Epithelial cell of esophagus (primary cell): Measurements from ENCODE around the gene ARID1A.
"Not testable (repeated sequence)": the region's sequence is repeated elsewhere in the genome, so short reads cannot be mapped to it uniquely, and the experiment has no call there.

Source experiments
- DNase-seq: peaks from one replicate; pipeline ENCODE4 v3.0.0; 2010; ENCODE audit warnings: low read depth
- H3K4me3 ChIP-seq: 2 replicates; pipeline ENCODE4 v1.5.1; 2011; ENCODE audit warnings: mild to moderate bottlenecking, low read length, control low read depth
- TF ChIP-seq, protein P1 (sequence below): IDR thresholded peaks from 2 replicates; pipeline ENCODE4 v1.5.1; 2011; ENCODE audit warnings: low read depth, mild to moderate bottlenecking, low read length, control low read depth, inconsistent platforms; ENCODE audit not compliant: insufficient read depth; ENCODE audit errors: missing control alignments

ARID1A gene

DNA sequence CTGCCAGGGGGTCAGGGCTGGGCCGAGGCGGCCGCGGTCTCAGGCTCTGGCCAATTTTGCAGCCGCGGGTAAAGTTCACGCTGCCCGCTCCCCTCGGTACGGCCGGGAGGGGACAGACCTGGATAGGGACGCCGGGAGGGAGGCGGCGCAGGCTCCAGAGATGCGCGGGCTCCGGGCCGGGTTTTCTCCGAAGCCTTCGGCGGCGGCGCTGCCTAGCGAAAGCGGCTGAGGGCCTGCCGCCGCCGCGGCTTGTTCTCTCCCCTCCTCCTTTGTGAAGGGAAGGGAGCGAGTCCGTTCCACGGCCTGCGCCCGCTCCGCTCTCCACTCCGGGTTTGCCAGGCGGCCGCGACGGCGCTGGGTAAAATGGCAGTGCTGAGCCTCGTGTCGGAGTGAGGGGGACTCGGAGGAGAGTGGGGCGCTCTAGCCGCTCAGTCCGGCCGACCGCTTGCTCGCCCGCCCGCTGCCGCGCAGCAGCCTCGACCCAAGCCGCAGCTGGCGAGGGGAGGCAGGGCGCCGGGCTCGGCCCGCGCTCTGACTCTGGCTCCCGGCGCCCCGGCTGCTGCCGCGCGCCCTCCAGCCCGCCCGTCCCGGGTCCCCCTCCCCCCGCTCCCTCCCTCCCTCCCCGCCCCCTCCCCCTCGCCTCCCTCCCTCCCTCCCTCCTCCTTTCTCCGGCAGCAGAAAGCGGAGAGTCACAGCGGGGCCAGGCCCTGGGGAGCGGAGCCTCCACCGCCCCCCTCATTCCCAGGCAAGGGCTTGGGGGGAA, at the start of gene ARID1A:
TSS of gene ARID1A (plus strand) at position 660 of the 763 bp plus-strand sequence. CDS start 389 bp downstream, outside the sequence.
- peak within 1 kb of the TSS; percentile 67 for H3K4me3 ChIP-seq
- DNase-seq: peak; percentile 99
- TF ChIP-seq, protein P1, sequence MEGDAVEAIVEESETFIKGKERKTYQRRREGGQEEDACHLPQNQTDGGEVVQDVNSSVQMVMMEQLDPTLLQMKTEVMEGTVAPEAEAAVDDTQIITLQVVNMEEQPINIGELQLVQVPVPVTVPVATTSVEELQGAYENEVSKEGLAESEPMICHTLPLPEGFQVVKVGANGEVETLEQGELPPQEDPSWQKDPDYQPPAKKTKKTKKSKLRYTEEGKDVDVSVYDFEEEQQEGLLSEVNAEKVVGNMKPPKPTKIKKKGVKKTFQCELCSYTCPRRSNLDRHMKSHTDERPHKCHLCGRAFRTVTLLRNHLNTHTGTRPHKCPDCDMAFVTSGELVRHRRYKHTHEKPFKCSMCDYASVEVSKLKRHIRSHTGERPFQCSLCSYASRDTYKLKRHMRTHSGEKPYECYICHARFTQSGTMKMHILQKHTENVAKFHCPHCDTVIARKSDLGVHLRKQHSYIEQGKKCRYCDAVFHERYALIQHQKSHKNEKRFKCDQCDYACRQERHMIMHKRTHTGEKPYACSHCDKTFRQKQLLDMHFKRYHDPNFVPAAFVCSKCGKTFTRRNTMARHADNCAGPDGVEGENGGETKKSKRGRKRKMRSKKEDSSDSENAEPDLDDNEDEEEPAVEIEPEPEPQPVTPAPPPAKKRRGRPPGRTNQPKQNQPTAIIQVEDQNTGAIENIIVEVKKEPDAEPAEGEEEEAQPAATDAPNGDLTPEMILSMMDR: no peak

DNA sequence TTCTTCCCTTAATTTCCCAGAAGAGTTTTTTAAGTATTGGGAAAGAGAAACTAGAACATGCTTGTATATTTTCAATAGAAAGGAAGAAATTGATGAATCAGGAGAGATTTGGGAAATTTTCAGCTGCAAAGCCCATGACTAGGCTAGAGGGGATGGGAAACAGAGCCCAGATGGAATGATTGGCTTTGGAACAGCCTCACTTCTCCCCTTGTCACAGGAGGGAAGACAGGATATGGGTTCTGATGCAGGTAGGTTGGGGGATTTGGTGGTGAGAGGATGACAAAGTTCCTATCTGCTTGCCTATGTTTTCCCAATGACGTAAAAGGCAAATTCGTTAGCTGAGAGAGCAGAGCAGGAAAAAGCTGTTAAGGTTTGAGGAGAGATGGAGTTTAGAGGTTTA, 31.0 kb upstream of the ARID1A start:
- no peak overlapping the region for H3K4me3 ChIP-seq
- no peak for DNase-seq
- TF ChIP-seq, protein P1: no peak

DNA sequence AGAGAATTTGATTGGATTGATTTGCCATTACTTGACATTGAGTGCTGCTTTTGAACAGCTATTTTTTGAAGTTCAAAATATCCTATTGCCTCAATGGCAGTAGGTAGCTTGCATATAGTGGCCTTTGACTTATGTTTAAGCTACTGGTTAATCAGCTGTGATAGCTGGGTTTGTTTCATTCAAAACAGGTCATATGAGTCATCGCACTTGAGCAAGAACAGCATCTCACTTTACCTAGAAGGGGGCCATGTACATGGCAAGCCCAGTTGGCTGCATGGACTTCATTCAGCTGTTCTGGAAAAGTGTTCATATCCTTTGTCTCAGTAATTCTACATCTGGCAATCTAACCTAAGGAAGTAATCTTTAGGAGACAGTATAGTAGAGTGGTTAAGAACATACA, 29.0 kb upstream of the ARID1A start:
- TF ChIP-seq, protein P1: no peak
- peak; percentile 68 for DNase-seq
- no peak overlapping the region for H3K4me3 ChIP-seq

DNA sequence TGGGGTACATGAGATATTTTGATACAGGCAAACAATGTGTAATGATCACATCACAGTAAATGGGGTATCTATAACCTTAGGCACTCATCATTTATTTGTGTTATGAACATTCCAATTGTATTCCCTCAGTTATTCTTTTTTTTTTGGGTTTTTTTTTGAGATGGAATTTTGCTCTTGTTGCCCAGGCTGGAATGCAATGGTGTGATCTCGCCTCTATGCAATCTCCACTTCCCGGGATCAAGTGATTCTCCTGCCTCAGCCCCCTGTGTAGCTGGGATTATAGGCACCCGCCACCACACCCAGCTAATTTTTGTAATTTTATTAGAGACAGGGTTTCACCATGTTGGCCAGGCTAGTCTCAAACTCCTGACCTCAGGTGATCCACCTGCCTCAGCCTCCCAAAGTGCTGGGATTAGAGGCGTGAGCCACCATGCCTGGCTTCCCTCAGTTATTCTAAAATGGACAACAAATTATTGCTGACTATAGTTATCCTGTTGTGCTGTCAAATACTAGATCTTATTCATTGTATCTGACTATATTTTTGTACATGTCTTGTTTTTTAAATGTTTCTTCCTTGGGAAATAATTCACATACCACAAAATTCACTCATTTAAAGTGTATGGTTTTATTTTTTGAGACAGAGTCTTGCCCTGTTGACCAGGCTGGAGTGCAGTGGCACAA, 27.6 kb upstream of the ARID1A start:
- not testable (repeated sequence) for DNase-seq

DNA sequence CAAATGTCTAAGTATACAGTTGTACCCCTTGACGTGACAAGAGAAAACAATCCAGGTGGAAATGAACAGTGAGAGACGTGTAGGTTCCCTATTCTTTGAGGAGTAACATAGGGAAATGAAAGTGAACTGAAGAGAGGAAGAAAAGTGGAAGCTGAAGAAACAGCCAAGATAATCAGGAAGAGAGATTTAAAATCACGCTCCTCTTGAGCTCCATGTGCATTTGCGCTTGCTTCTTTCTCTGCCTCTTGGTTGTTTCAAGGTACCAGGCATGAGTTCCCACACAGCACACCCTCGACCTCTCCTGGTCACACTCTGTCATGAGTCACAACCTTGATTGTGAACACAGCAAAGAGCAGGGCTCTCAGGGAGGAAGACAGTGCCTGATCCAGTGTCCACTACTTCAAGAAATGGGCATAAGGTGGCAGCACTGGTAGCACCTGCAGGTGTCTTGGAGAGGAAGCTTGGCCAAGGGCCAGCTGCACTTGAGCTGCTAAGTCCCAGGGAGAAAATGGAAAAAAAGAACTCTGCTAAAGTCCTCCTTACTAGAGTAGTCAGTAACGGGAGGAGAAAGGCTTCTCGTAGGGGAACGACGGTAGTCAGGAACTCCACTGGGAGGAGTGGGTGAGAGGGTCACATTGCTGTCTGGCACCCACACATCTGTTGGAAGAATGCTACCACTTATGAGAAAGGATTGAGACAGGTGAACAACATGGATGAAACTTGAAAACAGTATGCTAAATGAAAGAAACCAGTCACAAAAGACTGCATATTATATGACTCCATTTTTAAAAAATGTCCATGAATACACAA, 18.3 kb upstream of the ARID1A start:
- H3K4me3 ChIP-seq: no peak overlapping the region
- DNase-seq: peak; percentile 90
- TF ChIP-seq, protein P1: peak; percentile 82

More for the DNA sequence above, 27.6 kb upstream of the ARID1A start:
- H3K4me3 ChIP-seq: not testable (repeated sequence)

DNA sequence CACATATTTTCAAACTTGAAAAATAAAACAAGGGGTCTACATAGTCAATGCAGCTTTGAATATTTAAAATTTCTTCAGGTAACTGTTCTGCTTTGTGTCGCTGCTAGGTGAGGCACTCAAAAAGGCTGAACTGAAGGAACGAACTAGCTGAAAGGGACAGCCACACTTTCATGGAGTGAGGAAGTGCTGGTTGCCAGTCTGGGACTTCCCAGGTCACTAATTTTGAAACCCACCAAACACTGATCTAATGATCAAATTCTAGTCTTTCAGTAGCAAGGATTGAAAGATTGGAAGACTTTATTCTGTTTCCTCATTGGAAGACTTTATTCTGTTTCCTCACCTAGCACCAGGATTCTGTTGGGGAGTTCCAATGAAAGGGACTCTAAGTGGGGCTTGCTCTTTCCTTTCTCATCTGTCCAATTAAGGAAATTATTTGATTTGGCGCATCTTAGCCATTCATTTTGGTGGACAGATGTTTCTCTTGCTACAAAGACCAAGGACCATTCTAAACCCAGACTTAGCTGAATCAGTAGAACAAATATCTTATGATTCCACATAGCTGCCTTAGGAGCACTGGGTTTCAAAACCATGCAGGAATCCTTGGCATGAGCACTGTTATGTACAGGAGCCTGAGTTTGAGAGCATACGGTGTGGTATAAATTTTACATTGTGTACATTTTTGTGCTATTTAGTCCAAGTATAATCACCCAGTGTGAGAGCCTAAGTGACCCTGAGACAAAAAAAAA, 10.9 kb upstream of the ARID1A start:
- TF ChIP-seq, protein P1: no peak
- no peak overlapping the region for H3K4me3 ChIP-seq
- no peak for DNase-seq
